NCI-H1092 treated with DMSO at 0.1 percent for 48 hours (cell line): ENCODE measurements around the gene TTC14.
"Not testable (repeated sequence)": the region's sequence is repeated elsewhere in the genome, so short reads cannot be mapped to it uniquely, and the experiment has no call there.

Experiments used
- DNase-seq: peaks from one replicate; lab custom pipeline; 2025; lab: John Stamatoyannopoulos, UW

The TTC14 gene, protein sequence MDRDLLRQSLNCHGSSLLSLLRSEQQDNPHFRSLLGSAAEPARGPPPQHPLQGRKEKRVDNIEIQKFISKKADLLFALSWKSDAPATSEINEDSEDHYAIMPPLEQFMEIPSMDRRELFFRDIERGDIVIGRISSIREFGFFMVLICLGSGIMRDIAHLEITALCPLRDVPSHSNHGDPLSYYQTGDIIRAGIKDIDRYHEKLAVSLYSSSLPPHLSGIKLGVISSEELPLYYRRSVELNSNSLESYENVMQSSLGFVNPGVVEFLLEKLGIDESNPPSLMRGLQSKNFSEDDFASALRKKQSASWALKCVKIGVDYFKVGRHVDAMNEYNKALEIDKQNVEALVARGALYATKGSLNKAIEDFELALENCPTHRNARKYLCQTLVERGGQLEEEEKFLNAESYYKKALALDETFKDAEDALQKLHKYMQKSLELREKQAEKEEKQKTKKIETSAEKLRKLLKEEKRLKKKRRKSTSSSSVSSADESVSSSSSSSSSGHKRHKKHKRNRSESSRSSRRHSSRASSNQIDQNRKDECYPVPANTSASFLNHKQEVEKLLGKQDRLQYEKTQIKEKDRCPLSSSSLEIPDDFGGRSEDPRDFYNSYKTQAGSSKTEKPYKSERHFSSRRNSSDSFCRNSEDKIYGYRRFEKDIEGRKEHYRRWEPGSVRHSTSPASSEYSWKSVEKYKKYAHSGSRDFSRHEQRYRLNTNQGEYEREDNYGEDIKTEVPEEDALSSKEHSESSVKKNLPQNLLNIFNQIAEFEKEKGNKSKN

DNA sequence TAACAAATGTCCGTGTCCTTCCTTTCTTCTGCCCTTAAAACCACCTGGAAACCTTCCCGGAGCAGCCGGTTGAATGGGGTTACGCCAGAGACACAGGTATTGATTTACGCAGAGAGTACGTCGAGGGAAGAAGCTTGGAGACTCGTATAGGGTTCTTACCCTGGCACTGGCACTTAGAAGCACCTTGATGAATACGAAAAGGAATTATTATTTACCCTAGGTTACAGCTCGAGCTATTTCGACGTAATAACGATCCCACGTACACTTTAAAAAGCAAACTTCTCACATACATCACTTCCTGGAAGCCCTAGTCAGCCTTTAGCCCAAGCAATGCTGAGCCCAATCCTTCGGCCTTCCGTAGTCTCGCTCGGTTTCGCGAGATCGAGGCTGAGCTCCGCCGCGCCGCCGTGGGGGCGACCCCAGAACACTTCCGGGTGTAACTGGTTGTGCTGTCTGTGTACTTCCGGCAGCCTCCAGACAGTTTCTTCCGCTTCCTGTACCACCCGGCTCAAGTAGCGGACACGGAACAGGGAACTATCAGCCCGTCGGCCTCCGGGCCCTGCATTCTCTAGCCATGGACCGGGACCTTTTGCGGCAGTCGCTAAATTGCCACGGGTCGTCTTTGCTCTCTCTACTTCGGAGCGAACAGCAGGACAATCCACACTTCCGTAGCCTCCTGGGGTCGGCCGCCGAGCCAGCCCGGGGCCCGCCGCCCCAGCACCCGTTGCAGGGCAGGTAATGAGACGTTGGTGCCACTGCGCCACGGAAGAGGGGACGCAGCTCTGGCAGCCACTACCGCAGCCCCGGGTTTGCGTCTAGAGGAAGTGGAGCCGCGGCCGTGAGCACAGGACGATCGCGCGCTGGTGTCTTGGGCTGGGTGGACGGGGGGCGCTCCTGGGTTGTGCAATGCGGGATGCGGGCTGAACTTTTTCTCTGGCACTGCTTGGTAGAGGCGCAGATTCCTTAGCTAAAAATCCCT lies at the start of gene TTC14:
TSS of gene TTC14 (plus strand) at position 476 of the 979 bp plus-strand sequence. CDS start at position 575, 99 bp downstream.
- peak; percentile 96 for DNase-seq

DNA sequence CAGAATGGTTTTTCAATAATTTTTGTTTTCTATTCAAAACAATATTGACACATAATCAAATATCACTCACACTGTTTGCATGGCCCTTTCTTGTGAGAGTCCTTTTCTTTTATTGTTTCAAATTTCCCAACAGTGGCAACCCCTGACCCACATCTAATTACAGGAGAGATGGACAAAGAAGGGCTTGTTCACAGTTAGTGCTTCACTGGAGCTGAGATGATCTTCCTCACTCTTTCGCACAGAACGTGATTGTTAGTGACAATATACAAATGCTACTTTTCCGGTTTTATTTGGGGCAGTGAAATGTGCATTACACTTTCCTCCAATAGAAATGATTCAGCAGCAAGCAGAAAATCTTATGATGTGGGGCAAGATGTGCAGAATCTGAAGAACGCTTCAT lies 38.6 kb upstream of the TTC14 start:
- DNase-seq, result no peak

DNA sequence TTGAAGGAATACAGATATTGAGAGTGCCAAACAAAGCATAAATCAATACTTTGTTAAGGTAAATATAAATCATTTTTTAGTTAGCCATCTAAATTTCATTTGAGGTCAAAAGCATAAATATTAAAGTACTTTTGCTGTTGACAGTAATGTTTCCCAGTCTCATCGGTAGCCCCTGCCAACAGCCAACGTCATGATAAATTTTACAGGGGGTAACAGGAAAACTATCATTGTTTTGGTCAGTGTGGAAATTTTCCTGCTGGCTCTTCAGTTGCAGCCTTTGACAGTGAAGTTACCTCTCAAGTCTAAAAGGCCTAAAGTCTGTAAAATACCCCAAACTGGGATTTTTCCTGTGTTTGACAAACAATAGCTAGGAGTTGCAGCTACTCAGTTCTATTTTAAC lies 37.3 kb upstream of the TTC14 start:
- DNase-seq, result no peak

DNA sequence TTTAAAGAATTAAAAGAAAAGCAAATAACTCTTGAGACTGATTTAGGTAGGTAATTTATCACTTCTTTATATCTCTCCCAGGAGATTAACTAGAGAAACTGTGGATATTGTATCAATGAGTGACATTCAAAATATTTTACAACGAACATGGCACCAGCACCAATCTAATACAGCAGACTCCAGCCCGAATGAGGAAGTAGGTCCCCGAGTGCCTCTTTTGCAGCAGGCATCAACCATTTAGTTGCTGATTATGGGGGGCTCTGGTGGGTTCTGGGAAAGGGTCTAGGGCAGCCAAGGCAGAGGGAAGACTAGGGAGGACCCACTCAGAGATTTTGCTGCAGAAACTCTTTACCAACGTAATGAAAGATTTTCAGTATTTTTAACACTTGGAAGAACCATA lies 31.7 kb upstream of the TTC14 start:
- DNase-seq, result no peak

DNA sequence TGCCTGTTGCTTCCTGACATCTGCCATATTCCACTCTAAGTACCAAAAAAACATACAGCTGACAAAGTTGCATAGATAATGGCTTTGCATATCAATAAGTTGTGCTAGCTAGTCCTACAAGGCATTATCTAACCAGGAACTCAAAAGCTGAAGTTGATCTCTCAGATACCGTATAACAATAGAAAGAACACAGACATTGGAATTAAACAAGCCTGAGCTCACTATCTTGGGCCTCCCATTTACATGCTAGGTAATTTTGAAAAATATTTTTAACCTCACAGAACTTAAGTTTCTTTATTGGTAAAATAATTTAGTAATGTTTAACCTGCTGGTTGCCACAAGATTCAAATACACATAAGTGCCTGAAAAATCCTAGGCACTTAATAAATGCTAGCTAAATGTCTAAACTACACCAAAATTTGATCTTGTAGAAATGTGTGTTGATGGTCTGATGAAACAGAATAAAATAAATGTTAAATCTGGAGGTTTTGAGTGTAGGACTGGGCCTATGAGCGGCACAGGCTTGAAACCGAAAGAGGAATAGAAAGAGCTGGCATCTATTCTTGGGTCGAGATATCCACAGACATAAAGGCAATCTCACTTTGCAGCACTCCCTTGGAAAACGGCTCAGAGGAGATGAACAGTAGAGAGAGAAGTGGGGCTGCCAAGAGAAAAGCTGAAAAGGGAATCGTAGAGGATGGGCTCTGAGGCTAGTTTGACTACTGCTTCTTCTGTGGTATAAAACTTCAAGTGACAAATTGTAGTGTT lies 29.9 kb upstream of the TTC14 start:
- no peak for DNase-seq

DNA sequence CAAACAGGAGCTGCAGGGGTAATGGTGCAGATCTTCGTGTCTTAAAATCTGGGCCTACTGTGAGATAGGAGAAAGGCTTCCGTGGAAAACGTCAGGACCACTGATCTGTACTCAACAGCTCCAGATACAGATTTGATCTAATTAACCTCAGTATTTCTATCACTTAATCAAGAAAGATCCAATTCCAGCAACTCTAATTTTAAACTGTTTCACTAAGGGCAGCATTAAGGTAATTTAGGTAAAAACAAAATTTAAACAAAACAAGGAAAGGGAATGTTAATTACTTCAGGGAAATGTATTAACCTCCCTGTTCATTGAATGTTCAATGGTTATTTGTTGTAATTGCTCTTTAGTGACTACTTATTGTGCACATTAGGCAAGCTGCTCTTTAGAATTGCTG lies 26.4 kb upstream of the TTC14 start:
- DNase-seq, result no peak

DNA sequence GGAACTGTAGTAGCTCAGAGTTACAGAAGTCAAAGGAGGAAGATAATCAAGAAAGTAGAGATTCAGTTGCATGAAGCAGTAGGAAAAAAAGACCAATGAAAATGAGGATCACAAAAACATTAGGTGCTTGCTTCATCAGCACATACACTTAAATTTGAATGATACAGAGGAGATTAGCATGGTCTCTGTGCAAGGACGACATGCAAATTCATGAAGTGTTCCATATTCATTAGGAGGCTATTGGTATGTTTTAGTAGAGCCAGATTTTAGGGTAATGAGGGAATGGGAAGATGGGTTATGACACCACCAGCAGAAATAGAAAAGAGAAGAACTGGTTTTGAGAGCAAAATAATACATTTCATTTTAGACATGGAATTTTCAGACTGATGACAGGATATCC lies 21.0 kb upstream of the TTC14 start:
- no peak for DNase-seq

DNA sequence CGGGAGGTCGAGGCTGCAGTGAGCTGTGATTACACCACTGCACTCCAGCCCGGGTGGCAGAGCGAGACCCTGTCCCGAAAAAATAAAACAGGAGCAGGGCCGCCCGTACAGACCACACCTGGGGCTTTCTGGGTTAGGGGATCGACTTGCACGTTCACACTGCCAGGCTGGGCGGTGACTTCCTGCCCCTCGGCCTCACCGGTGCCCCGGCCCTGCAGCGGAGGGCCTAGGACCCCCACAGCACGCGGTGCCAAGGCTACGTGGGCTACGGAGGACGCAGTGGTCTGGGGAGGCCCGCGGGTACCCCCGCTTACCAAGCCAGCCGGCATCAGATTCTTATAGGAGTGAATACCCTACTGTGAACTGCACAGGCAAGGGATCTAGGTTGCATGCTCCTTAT lies 11.6 kb upstream of the TTC14 start:
- no peak for DNase-seq

DNA sequence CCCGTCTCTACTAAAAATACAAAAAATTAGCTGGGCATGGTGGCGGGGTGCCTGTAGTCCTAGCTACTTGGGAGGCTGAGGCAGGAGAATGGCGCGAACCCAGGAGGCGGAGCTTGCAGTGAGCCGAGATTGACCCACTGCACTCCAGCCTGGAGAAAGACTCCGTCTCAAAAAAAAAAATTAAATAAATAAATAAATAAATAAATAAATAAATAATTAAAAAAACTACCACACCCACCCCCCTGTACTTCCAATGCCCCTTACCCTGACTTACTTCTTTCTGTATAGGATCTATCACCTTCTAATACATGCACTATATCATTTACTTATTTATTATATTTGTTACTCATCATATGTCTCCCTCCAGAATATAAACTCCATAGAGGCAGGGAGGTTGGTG lies 8.3 kb upstream of the TTC14 start:
- DNase-seq, result not testable (repeated sequence)

DNA sequence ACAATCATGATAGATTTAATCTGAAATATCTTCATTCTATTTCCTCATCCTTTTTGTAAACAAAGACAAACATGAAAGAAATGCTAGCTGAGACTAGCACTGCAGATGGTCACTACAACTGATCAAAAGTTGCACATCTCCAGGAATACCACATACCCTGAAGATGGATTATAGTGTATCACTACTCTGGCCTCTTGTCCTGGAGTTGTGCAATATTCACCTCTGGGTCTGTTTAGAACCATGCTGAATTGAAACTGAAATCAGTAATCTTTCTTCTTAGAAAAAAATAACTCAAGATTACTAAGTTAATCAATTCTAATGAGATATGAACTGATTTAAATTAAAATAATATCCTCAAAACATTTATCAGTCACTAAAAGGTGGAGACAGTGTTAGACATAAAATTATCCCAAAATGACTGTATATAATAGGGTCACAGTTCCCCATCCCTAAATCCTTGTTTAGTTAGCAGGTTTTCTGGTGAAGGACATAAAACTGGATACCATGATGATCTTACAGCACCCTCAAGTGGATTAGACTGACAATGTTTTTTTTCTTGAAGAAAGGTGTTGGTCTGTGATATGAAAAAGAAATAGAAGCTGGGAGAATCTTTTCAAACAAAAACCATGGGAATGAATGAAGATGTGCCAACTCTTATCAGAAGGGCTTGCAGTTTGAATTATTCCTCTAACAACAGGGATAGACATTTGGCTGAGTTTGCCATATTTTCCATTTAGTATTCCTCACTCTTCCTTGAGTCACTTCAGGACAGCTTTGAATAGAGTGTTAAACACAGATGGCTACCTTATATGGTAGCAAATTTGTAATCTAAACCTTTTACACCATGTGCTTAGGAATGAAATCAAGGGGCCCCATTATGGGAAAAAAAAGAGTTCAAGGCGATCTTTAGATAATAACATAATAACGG lies 7.1 kb upstream of the TTC14 start:
- peak; percentile 52 for DNase-seq

DNA sequence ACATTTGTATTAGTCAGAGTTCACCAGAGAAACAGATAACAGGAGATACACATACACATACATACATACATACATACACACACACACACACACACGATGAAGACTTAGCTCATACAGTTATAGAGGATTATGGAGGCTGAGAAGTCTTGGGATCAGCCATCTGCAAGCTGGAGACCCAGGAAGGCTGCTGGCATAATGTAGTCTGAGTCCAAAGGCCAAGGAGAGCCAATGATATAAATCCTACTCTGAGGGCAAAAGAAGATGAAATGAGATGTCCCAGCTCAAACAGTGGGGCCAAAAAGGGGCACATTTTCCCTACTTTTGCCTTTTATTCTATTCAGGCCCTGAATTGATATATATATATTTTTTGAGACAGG lies 6.4 kb upstream of the TTC14 start:
- no peak for DNase-seq

DNA sequence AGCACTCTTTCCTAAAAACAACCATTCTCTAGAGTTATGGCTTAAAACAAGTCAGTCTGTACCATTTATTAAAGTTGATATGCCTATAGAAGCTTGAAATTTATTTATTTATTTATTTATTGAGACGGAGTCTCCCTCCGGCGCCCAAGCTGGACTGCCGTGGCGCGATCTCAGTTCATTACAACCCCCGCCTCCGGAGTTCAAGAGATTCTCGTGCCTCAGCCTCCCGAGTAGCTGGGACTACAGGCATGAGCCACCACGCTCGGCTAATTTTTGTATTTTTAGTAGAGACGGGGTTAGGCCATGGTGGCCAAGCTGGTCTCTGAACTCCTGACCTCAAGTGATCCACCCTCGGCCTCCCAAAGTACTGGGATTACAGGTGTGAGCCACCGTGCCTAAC lies 1.5 kb upstream of the TTC14 start:
- no peak for DNase-seq

DNA sequence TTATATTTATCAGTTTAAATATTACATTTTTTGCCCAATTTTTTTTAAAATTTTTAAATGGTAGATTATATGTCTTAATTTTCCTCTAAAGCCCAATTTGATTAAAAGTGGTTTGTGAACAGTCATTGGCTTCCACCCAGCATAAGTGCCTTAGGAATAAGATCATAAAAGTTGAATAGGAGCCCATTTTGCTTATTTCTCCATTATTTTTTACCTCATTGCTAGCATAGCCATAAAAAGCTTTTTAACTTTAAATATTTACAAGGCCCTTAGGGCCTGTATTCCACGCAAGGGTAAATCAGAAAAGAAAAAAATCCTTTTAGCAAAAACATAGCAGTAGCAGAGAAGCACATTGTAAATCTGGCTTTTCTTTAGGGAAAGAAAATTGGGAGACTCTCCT lies 9.0 kb downstream of the TTC14 start:
- no peak for DNase-seq

DNA sequence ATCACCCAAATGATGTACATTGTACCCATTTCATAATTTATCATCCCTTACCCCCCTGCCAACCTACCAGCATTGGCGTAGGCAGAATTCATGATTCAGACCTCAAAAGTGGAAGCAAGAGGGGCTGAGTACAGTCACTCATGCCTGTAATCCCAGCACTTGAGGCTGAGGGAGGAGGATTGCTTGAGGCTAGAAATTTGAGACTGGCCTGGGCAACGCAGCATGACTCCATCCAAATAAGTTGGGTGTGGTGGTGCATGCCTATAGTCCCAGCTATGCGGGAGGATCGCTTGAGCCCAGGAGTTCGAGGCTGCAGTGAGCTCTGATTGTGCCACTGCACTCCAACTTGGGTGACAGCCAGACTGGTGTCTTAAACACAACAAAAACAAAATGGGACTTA lies 10.4 kb downstream of the TTC14 start:
- no peak for DNase-seq

DNA sequence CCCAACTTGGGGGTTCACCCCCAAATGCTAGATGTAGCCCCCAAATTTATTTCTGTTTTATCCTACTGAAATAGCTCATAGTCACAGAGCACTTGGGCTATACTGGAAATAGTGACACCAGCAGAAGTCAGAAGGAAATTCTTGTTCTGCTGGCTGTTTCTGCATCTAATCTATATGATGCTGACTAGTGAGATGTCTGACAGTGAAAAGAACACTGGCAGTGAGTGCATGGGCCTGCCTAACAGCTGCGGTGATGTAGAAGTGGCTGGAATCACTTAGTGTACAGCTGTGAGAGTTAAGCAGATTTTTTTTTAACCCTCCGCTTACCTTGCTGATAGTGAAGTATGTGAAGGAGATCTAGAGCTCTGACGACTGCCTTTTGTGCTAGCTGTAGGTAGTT lies 14.0 kb downstream of the TTC14 start:
- DNase-seq, result no peak

DNA sequence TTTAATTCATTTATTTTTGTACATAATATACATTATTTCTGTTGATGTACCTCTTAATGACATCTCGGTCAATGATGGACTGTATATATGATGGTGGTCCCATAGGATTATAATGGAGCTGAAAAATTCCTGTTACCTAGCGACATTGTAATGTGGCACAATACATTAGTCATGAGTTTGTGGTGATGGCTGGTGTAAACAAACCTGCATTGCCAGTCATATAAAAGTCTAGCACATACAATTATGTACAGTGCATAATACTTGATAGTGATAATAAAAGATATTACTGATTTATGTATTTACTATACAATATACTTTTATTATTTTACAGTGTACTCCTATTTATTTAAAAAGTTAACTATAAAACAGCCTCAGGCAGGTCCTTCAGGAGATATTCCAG lies 15.1 kb downstream of the TTC14 start:
- DNase-seq, result no peak

DNA sequence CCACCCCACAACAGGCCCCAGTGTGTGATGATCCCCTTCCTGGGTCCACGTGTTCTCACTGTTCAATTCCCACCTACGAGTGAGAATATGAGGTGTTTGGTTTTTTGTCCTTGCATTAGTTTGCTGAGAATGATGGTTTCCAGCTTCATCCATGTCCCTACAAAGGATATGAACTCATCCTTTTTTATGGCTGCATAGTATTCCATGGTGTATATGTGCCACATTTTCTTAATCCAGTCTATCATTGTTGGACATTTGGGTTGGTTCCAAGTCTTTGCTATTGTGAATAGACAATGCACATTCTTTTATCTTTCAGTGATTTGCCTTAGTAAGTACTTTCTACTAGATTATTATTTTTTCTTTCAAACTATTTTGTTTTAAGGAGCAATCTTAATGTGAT lies 16.6 kb downstream of the TTC14 start:
- DNase-seq, result not testable (repeated sequence)

DNA sequence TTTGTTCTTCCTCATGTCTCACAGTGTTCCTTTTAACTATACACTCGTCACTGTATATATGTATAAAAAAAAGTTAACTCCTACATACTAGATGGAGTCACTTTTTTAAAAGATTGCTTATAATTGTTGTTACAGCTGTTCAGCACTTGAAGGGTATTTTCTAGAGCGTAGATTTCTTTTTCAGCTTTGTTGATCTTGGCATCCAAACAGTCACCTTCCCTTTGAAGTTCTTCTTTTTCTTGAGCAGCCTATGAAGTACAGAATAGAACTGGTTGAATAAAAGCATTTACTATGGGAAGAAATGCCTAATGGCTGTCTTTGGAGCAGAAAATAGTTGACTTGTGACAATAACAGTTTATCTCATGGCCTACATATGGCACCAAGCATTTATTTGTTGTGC lies 17.8 kb downstream of the TTC14 start:
- no peak for DNase-seq

DNA sequence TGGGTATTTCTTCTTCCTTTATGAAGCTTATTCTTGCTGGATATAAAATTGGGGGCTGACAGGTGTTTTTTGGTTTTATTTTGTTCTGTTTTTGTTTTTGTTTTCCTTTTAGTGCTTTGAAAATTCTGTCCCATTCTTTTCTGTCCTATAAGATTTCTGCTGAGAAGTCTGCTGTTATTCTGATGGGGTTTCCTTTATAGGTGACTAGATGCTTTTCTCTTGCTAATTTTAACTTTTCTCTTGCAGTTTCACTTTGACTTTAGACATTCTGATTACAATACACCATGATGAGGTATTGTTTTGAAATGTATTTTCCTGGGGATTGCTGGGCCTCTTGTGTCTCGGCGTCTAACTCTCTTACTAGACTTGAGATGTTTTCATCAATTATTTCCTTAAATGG lies 22.8 kb downstream of the TTC14 start:
- DNase-seq, result no peak

DNA sequence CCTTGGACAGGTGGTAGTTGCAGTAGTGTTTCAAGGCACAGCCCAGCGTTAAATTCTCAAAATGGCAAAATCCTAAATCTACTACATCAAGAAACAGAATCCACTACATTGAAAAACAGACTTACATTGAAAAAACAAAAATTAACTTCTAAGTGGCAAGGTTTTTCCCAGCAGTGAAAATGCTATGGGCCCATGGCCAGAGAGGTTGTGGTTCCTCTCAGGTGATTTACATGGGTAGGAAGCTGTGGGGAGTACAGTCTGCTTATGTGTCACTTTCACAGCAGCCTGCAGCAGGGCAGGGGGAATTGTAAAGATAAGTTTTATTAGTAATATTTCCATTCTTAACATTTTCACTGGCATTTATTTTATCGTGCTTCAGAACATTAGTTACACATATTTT lies 24.9 kb downstream of the TTC14 start:
- DNase-seq, result no peak
